C1 segment of cervical spinal cord (tissue), 14 donors: ENCODE measurements around the gene DNAH17.
A peak's percentile ranks its signal among the peaks of the same experiment; 100 is the strongest.

Experiments
- DNase-seq, 14 donors: peaks; one replicate each; lab custom pipeline; 2025; lab: John Stamatoyannopoulos, UW

The DNAH17 gene

GRCh38 chr17:78414178-78415162 is 162.7 kb downstream of the DNAH17 start:
- no peak for DNase-seq

- no peak for DNase-seq
These were observed 164.8 kb downstream of the DNAH17 start for GRCh38 chr17:78412403-78412802.

- no peak for DNase-seq
These were observed 165.8 kb downstream of the DNAH17 start for GRCh38 chr17:78411241-78411857.

GRCh38 chr17:78409191-78409928 is 167.8 kb downstream of the DNAH17 start:
- DNase-seq, result peak in 1 of 14 donors; percentile 50

- DNase-seq, result no peak
These were observed 168.6 kb downstream of the DNAH17 start for GRCh38 chr17:78408476-78409050.

GRCh38 chr17:78407387-78408000 is 169.7 kb downstream of the DNAH17 start:
- no peak for DNase-seq

GRCh38 chr17:78406920-78407319 is 170.3 kb downstream of the DNAH17 start:
- DNase-seq, result no peak

GRCh38 chr17:78406396-78406795 is 170.8 kb downstream of the DNAH17 start:
- no peak for DNase-seq

- no peak for DNase-seq
These were observed 173.4 kb downstream of the DNAH17 start for GRCh38 chr17:78403822-78404221.

GRCh38 chr17:78401891-78402290 is 175.3 kb downstream of the DNAH17 start:
- no peak for DNase-seq

- no peak for DNase-seq
These were observed 175.9 kb downstream of the DNAH17 start for GRCh38 chr17:78401246-78401645.

- DNase-seq, result no peak
These were observed 176.5 kb downstream of the DNAH17 start for GRCh38 chr17:78400581-78401240.

- no peak for DNase-seq
These were observed 177.5 kb downstream of the DNAH17 start for GRCh38 chr17:78399693-78400144.

GRCh38 chr17:78399028-78399692 is 178.0 kb downstream of the DNAH17 start:
- DNase-seq, result no peak

- DNase-seq, result no peak
These were observed 178.8 kb downstream of the DNAH17 start for GRCh38 chr17:78398390-78398789.

GRCh38 chr17:78397681-78398101 is 179.5 kb downstream of the DNAH17 start:
- DNase-seq, result no peak

GRCh38 chr17:78396441-78397337 is 180.5 kb downstream of the DNAH17 start:
- peak in 2 of 14 donors; percentile 10 to 17 for DNase-seq

- DNase-seq, result no peak
These were observed 182.0 kb downstream of the DNAH17 start for GRCh38 chr17:78395155-78395554.

- DNase-seq, result no peak
These were observed 183.0 kb downstream of the DNAH17 start for GRCh38 chr17:78394209-78394608.
